SK-MEL-5 (cell line): ENCODE data around the gene ACHE. TPM values are rescaled to one million over a fixed set of nuclear protein-coding genes. Genes with fewer than 3 reads are reported as not detected.

ENCODE experiments used
- DNase-seq: peaks from one replicate; pipeline ENCODE4 v3.0.0-alpha.2; 2016; ENCODE audit warnings: low read depth, low spot score
- in situ Hi-C: cut with HindIII; loops from 2 replicates; pipeline ENCODE4 v1.10.0; 2016; ENCODE audit warnings: low sequenced_read_pairs, high pct_unique_total_duplicates, low pct_unique_long_range_greater_than_20kb
- total RNA-seq: library from RNA; depleted of rRNA; stranded (reverse); fragments of >200 nt; shearing (Covaris generic); gene quantifications from 2 replicates; pipeline ENCODE4 v1.2.3, GENCODE V29; 2014

The ACHE gene
- total RNA-seq, 1 experiment from 2014 or later = 1.8 TPM

DNA sequence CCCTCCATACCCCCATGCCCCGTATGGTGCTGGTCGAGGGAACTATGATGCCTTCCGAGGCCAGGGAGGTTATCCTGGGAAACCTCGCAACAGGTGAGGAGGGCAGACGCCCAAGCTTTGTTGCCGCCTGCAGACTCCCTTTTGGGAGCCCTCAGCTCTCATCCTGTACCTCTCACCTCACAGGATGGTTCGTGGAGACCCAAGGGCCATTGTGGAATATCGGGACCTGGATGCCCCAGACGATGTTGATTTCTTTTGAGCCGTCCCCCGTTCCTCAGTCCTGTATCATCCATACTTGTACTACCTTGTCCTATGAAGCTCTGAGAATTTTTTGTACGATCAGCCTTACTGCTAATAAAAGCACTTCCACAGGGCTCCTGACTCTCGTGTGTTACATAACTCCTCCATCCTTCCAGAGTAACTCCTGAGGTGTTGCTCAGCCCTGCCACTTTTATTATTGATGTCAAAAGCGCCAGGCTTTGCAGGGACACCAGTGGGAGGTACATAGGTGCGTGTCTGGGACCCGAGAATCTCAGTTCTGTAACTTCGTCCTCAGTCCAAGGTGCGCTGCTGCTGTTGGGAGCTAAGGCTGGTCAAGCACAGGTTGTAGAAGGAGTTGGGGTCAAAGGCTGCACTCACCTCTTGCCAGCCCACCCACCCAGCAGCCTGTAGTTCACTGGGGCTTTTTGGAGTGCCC lies 7.2 kb downstream of the ACHE start:
- in situ Hi-C loops = no loop called here
- DNase-seq = no peak

DNA sequence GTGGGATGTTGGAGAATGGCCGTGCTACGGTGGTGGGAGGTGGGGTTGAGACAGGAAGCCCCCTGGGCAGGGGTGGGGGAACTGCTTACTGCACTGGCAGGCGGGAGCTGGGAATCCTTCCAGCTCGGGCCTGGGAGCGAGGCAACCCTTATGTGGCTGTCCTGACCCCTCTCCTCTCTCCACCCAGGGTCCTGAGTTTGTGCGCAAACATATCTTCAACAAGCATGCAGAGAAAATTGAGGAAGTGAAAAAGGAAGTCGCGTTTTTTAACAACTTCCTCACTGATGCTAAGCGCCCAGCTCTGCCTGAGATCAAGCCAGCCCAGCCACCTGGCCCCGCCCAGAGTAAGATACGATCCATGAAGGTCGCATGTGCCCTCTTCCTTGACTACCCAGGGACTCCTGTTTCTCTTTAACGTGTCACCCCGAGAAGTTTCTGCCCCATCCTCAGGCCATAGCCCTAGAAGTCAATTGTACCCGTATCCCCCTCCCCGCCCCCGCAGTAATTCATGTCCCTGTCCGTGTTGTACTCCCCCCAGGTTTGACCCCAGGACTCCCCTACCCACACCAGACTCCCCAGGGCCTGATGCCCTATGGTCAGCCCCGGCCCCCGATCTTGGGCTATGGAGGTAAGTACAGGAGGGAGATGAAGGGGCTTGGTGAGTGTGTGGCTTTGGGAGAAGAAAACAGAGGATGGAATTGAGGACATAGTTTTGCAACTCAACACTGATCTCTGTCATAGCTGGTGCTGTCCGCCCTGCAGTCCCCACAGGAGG lies 8.0 kb downstream of the ACHE start:
- no peak for DNase-seq
- in situ Hi-C loops = no loop called here

DNA sequence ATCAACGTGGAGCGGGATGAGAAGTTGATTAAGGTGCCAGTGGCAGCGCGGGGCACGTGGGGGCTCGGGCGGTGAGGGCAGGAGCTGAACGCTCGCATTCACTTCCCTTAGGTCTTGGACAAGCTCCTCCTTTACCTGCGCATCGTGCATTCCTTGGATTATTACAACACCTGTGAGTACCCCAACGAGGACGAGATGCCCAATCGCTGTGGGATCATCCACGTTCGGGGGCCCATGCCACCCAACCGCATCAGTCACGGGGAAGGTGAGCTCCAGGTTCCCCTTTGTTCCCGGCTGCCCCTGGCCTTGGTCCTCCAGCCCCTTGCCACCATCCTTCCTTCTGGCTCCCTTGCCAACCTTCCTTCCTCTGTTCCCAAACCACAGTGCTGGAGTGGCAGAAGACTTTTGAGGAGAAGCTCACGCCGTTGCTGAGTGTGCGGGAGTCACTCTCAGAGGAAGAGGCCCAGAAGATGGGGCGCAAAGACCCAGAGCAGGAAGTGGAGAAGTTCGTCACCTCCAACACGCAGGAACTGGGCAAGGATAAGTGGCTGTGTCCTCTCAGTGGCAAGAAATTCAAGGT lies 8.7 kb downstream of the ACHE start:
- in situ Hi-C loops = no loop called here

DNA sequence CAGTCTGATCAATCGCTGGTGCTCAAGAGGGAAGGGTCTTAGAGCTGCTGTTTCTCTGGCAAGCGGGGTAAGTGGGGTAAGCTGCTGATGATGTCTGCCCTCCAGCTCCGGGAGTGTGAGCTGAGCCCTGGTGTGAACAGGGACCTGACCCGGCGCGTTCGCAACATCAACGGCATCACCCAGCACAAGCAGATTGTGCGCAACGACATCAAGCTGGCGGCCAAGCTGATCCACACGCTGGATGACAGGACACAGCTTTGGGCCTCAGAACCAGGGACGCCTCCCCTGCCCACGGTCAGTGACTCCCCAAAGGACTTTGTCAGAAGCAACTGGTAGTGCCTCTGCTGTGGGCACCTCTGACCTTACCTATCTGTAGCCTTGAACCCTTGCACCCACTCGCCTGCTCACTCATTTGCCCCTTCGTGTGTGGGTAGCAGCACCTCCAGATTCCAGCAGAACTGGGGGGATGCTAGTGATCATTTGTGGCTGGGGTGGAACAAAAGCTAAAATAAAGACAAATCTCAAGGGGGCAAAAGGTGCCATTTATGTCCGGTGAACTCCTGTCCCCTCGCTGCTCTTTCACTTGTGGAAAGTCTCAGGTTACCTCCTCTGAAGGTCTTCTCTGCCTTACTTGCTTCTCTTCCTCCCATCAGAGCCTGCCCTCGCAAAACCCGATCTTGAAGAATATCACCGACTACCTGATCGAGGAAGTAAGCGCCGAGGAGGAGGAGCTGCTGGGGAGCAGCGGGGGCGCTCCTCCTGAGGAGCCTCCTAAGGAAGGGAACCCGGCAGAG lies 9.3 kb downstream of the ACHE start:
- DNase-seq = no peak
- in situ Hi-C loops = no loop called here

More for the DNA sequence above, 8.7 kb downstream of the ACHE start:
- DNase-seq = no peak

DNA sequence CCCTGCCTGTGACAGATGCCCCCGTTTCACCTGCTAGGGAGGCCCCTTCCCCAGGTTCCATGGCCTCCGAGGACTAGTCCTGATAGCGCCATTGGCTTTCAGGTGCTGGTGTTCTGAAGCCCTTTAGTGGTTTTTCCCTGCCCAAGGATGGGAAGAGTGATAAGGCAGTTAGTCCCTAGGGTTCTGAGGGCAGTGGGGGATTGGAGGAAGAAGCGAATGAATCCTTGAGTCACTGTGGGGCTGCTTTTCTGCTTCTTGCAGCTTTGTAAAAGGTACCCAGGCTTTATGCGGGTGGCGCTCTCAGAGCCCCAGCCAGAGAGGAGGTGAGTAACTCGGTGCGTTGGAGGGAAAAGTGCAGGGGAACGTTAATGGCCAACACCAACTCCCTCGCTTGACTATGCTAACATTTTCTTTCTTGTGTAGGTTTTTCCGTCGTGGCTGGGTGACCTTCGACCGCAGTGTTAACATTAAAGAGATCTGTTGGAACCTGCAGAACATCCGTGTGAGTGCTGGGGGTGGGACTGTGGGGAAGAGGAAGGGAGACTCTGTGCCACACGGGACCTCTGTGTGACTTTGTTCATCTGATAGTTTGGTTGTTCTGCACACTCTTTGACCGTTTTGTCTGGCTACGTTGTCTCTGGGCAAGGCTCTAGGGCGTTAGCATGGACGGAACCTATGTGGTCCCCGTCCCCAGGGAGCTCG lies 10.1 kb downstream of the ACHE start:
- in situ Hi-C loops = no loop called here

DNA sequence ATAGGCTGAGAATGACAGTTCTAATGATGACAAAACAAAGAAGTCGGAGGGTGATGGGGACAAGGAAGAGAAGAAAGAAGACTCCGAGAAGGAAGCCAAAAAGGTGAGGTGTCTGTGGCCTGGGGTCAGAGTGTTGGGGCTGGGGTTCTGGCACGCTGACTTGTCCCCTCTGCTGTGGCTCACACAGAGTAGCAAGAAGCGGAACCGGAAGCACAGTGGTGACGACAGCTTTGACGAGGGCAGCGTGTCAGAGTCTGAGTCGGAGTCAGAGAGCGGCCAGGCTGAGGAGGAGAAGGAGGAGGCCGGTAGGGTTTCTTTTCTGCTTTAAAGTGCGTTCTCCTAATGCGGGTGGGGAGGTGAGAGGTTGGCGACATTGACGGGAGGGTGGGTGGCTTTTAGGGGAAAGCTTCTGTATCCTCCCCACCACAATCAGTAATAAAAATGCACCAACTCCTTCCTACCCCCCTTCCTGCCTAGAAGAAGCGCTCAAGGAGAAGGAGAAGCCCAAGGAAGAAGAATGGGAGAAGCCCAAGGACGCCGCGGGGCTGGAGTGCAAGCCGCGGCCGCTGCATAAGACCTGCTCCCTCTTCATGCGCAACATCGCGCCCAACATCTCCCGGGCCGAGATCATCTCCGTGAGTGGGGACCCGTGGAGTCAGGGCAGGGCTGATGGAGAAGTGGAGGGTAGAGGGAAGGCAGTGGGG lies 10.8 kb downstream of the ACHE start:
- no peak for DNase-seq
- in situ Hi-C loops = no loop called here

More for the DNA sequence above, 10.1 kb downstream of the ACHE start:
- DNase-seq = no peak

DNA sequence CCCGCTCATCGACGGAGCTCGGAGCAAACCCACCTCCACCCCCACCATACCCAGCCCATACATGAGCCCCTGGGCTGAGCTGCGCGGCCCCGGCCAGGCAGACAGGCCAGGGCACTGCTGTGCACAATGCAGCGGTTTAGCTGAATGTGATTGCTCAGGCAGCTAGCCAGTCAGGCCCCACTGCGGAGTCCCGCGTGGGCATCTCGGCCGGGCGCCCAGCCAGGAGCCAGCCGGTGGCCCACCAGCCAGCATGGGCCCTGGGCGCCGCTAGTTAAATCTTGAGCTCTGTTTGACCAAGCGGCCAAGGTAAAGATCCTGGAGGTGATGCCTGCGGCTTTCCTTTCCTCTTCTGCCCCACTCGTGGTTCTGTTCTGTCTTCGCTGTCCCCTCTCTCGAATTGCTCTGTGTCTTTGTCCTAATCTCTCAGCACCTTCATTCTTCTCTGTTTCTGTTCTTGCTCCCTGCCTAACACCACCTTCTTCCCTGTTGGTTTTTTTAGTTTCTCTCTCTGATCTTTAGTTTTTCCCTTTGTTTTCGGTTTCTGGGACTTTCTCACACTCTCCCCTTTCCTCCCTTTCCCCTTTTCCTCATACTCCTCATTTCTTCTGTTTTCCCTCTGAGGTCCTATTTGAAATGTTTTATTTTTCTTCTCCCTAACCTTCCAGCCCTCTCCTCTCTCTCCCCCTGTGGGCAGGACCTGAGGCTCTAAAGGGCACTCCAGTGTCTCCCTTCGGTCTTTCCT lies 12.7 kb downstream of the ACHE start:
- in situ Hi-C loops = no loop called here
- DNase-seq = no peak

DNA sequence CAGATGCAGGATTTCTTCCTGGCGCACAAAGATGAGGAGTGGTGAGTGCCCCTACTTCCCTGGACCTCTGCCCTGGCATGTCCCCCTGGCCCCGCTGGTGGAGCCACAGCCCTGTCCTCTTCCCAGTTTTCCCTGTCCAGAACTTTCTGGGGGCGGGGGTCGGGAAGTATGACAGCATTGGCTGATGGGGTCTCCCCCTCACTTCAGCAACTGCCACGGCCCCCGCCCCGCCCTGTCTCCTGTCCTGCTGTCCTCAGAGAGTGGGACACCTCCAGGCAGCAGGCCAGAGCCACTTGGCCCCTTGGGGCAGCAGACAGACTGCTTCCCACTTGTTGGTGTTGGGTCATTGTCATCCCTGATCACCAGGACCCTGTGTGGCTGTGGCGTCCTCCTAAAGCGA lies 13.5 kb downstream of the ACHE start:
- in situ Hi-C loops = no loop called here
- no peak for DNase-seq

DNA sequence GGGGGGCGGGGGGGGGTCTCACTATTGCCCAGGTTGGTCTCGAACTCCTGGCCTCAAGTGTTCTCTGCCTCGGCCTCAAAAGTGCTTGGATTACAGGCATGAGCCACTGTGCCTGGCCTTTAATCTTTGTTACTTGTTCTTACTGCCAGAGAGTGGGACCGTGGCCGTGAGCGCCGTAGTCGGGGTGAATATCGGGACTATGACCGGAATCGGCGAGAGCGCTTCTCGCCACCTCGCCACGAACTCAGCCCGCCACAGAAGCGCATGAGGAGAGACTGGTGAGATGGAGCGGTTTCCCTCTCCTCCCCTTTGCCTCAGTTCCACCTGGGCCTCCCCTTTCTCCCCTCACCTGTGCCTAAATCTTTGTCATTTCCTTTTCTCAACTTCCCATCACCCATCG lies 14.6 kb downstream of the ACHE start:
- in situ Hi-C loops = no loop called here

DNA sequence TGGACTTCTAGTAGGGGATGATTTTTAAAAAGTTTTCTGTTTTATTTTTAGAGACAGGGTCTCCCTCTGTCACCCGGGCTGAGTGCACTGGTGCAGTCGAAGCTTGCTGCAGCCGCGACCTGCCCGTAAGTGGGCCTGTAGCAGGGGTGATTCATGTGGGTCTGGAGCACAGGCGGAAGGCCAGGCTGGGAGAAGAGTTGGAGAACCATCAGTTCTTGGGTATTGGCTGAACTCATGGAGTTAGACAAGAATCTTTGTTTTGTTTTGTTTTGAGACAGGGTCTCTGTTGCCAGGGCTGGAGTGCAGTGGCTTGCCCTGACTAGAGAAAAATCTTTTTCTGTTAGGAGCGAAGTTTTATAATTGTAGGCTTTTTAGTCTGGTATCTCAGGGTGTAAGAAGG lies 15.0 kb downstream of the ACHE start:
- in situ Hi-C loops = no loop called here
- no peak for DNase-seq

More for the DNA sequence above, 14.6 kb downstream of the ACHE start:
- no peak for DNase-seq

DNA sequence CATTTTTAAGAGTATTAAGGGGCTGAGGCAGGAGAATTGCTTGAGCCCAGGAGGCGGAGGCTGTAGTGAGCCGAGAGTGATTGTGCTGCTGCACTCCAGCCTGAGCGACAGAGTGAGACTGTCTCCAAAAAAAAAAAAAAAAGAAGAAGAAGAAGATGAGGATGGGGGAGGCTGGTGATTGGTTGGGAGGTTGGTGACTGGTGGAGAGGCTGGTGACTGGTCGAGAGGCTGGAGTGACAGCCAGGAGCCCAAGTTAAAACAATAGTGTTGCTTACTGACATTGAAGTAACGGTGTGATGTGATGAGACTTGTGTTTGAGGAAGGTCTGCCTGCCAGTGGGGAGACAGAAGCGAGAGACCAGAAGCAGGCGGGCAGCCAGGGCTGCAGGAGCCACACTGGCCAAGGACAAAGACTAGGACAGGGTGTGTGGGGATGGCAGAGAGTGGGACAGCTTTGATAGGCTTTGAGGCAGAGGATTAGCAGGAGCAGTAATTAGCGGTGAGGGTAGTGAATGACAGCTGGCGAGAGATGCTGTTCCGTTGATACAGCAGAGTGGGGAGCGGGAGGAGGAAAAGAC lies 15.9 kb downstream of the ACHE start:
- no peak for DNase-seq

DNA sequence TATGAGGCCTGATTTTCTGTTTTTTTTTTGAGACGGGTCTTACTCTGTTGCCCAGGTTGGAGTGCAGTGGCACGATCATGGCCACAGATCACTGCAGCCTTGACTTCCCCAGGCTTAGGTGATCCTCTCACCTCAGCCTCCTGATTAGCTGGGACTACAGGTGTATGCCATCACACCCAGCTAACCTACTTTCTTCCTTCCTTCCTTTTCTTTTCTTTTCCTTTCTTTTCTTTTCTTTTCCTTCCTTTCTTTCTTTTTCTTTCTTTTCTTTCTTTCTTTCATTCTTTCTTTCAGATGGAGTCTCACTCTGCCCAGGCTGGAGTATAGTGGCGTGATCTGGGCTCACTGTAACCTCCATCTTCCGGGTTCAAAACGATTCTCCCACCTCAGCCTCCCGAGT lies 17.0 kb downstream of the ACHE start:
- in situ Hi-C loops = no loop called here

More for the DNA sequence above, 15.9 kb downstream of the ACHE start:
- in situ Hi-C loops = no loop called here

DNA sequence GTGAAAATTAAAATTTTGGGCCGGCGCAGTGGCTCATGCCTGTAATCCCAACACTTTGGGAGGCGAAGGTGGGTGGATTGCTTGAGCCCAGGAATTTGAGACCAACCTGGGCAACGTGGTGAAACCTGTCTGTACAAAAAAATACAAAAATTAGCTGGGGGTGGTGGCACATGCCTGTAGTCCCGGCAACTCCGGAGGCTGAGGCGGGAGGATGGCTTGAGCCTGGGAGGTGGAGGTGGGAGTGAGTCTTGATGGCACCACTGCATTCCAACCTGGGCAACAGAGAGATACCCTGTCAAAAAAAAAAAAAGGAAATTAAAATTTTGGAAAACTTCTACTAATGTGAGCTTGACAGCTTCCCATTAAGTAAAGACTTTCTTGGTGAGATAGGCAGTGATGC lies 17.7 kb downstream of the ACHE start:
- in situ Hi-C loops = no loop called here

More for the DNA sequence above, 17.0 kb downstream of the ACHE start:
- no peak for DNase-seq

DNA sequence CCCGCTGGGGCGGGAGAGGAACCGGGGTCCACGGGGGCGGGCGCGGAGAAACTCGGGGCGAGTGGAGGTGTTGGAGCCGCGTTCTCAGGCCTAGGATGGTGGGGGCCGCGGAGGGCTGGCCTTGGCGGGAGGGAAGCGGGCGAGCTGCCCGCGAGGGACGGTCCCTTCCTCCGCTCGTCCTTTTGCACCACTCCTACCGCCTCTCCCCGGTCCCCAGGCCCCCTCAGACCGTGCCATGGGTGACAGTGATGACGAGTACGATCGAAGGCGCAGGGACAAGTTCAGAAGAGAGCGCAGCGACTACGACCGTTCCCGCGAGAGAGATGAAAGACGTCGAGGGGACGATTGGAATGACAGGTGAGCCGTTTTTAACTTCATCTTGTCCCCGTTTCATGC lies 20.3 kb downstream of the ACHE start:
- DNase-seq = no peak
- in situ Hi-C loops = no loop called here

More for the DNA sequence above, 17.7 kb downstream of the ACHE start:
- DNase-seq = no peak

DNA sequence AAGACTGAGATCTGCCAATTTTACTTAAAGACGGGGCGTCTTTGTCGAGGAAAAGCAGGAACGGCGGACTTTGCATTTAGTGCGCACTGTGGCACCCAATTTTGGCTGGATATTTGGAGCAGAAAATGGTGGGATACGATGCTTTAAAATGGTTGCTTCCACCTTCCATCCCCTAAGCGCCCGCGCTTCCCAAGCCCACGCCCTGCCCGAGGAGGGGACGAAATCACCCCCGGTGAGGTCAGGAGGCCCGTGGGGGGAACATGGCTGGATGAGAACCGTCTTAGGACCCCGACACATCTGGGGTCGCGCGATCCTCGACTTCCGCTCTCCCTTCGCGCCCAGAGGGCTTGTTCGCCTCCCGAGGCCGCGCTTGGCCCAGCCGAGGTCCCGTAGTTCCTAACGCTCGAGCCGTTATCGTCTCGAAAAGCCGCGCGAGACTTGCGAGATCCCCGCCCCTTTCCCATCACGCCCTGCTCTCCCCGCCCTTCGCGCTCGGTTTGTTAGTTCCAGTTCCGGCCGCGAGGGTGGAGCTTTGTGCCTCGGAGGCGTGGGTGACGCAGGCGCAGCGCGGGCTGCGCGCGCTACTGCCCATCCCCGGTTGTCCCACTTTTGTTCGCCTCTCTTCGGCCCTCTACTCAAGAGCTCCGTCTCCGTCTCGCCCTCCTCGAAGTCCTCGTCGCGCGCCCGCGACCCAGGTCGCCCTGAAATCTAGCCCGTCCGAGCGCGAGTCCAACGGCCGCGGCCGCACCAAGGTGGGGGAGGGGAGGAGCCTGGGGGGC lies 20.9 kb downstream of the ACHE start, which contains the start of gene SRRT:
Gene SRRT (plus strand): TSS at position 527 of the 779 bp plus-strand sequence. CDS start 488 bp downstream, outside the sequence.
- in situ Hi-C loops = no loop called here
- peak; percentile 99 for DNase-seq
